A673 (cell line): ENCODE results near the gene DNAH1.

Experiments
- CTCF ChIP-seq: fragments of 300-800, 200-600 bp; sonication (generic); conservative IDR thresholded peaks from 2 replicates; pipeline ENCODE4 v1.5.1; 2017; ENCODE audit warnings: low read depth, mild to moderate bottlenecking, antibody characterized with exemption, low read length, moderate library complexity, mixed read lengths
- EZH2 ChIP-seq: fragments of 200-600 bp; sonication (generic); IDR thresholded peaks from 2 replicates; pipeline ENCODE4 v1.6.1; 2017; ENCODE audit warnings: borderline replicate concordance, low read depth, mild to moderate bottlenecking, mixed read lengths, antibody characterized with exemption, low read length; ENCODE audit not compliant: poor library complexity, severe bottlenecking

- TF ChIP-seq CTCF (no peak), EZH2 (no peak)
These were observed 43.2 kb downstream of the DNAH1 start for GRCh38 chr3:52359116-52359855.
